Inflammatory macrophage (primary cell): ENCODE results near the gene PLCD1.

Source experiments
- DNase-seq, 2 donors: peaks; one replicate each; pipeline ENCODE4 v3.0.0-alpha.2; 2020 to 2022

Gene PLCD1

GRCh38 chr3:37957539-37957936, 71.9 kb downstream of the PLCD1 start:
- no peak for DNase-seq
